Dedifferentiated amniotic fluid mesenchymal stem cell (primary cell): ENCODE data around the gene RPL27A.

Experiments
- DNase-seq: peaks from one replicate; pipeline ENCODE4 v3.0.0-alpha.2; 2016; ENCODE audit errors: extremely low spot score

The RPL27A gene

GRCh38 chr11:8721609-8722500, 39.3 kb downstream of the RPL27A start:
- DNase-seq = no peak

- DNase-seq = no peak
Measured at GRCh38 chr11:8722809-8723208, 40.2 kb downstream of the RPL27A start.

GRCh38 chr11:8723711-8724110, 41.1 kb downstream of the RPL27A start:
- DNase-seq = no peak

- no peak for DNase-seq
Measured at GRCh38 chr11:8724682-8725081, 42.1 kb downstream of the RPL27A start.

- no peak for DNase-seq
Measured at GRCh38 chr11:8726395-8726794, 43.8 kb downstream of the RPL27A start.

- DNase-seq = no peak
Measured at GRCh38 chr11:8728563-8728962, 46.0 kb downstream of the RPL27A start.

GRCh38 chr11:8729067-8729466, 46.5 kb downstream of the RPL27A start:
- no peak for DNase-seq

GRCh38 chr11:8729837-8730696, 47.5 kb downstream of the RPL27A start:
- DNase-seq = no peak

GRCh38 chr11:8730697-8731020, 48.1 kb downstream of the RPL27A start:
- DNase-seq = no peak

GRCh38 chr11:8731647-8732323, 49.2 kb downstream of the RPL27A start:
- DNase-seq = no peak

- DNase-seq = no peak
Measured at GRCh38 chr11:8732324-8732670, 49.7 kb downstream of the RPL27A start.

GRCh38 chr11:8732748-8733241, 50.2 kb downstream of the RPL27A start:
- peak; percentile 63 for DNase-seq

GRCh38 chr11:8733852-8734251, 51.3 kb downstream of the RPL27A start:
- DNase-seq = no peak

- no peak for DNase-seq
Measured at GRCh38 chr11:8735094-8735493, 52.5 kb downstream of the RPL27A start.

GRCh38 chr11:8739309-8739793, 56.8 kb downstream of the RPL27A start:
- DNase-seq = no peak
